Measurements from ENCODE around the gene RNF166.

The RNF166 gene

GRCh38 chr16:88697116-88697830 lies 8.9 kb downstream of the RNF166 start:
- no peak for DNase-seq (ENCODE audit: extremely low read depth, low read depth)
- H3K4me3 ChIP-seq (replicated peaks; ENCODE audit: low read depth, low read length): no peak overlapping the region
- TF ChIP-seq CTCF (IDR thresholded peaks at IDR 0.05; ENCODE audit: low read depth, low read length, missing control alignments): no peak

- no peak for TF ChIP-seq CTCF (IDR thresholded peaks at IDR 0.05; ENCODE audit: low read depth, low read length, missing control alignments)
- DNase-seq (ENCODE audit: extremely low read depth, low read depth): no peak
- H3K4me3 ChIP-seq (replicated peaks; ENCODE audit: low read depth, low read length): no peak overlapping the region
These were observed 9.8 kb downstream of the RNF166 start for GRCh38 chr16:88696441-88696840.

GRCh38 chr16:88695753-88696152 lies 10.5 kb downstream of the RNF166 start:
- no peak overlapping the region for H3K4me3 ChIP-seq (replicated peaks; ENCODE audit: low read depth, low read length)
- TF ChIP-seq CTCF (IDR thresholded peaks at IDR 0.05; ENCODE audit: low read depth, low read length, missing control alignments): no peak
- DNase-seq (ENCODE audit: extremely low read depth, low read depth): no peak

GRCh38 chr16:88695218-88695617 lies 11.0 kb downstream of the RNF166 start:
- TF ChIP-seq CTCF (IDR thresholded peaks at IDR 0.05; ENCODE audit: low read depth, low read length, missing control alignments): no peak
- no peak for DNase-seq (ENCODE audit: extremely low read depth, low read depth)
- H3K4me3 ChIP-seq (replicated peaks; ENCODE audit: low read depth, low read length): no peak overlapping the region

GRCh38 chr16:88694221-88695087 lies 11.8 kb downstream of the RNF166 start:
- TF ChIP-seq CTCF (IDR thresholded peaks at IDR 0.05; ENCODE audit: low read depth, low read length, missing control alignments): no peak
- no peak for DNase-seq (ENCODE audit: extremely low read depth, low read depth)
- no peak overlapping the region for H3K4me3 ChIP-seq (replicated peaks; ENCODE audit: low read depth, low read length)

GRCh38 chr16:88693420-88694177 lies 12.6 kb downstream of the RNF166 start:
- no peak overlapping the region for H3K4me3 ChIP-seq (replicated peaks; ENCODE audit: low read depth, low read length)
- no peak for TF ChIP-seq CTCF (IDR thresholded peaks at IDR 0.05; ENCODE audit: low read depth, low read length, missing control alignments)
- DNase-seq (ENCODE audit: extremely low read depth, low read depth): no peak
